ENCODE results near the gene AP2A1. TPM values are rescaled to one million over a fixed set of nuclear protein-coding genes. Genes with fewer than 3 reads are reported as not detected.

AP2A1 gene
- 110 and 154 TPM in 2 replicates for total RNA-seq

GRCh38 chr19:49766930-49767299 lies at the start of gene AP2A1:
AP2A1 (plus strand) TSS chr19:49767001; CDS start chr19:49767134, 133 bp downstream.

GRCh38 chr19:49763230-49763629 lies 3.6 kb upstream of the AP2A1 start, which contains the start of gene TSKS:
TSKS (minus strand) TSS chr19:49763306; CDS start chr19:49763247, 59 bp downstream.

DNA sequence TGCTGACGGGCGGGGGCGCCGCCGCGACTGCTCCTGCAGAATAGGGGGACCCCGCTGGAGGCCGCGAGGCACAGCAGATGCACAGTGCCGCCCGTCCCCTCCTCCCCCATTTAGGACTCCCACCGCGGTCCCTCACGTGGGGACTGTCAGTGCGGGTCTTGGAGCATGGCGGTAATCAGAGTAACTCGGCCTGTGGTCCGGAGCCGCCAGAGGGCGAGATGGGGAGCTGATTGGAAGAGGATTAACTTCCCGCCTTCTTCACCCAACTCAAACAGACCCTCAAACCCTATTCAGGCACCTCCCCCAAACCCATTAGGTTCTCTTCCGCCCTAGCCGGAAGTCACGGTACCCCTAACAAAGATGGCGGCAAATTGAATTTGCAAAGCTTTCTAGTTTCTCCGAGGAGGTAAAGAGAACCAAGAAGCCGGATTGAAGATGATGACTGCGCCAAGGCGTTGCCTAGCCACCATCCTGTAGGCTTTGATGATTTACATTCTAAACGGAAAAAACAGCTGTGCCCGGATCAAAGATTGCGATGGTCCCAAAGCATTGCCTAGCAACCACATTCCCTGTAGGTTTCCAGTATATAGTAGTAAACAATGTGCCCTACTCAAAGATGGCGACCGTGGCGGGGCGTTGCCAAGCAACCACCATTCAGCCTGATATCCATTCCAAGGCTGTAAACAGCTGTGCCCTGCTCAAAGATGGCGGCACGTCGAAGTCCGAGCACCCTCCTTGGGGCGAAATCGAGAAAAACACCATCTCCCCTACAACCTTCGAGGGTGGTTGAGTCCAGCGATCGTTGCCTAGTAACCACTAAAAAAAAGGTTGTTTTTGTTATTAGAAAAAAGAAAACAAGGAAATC lies 46.4 kb downstream of the AP2A1 start, which contains the start of gene FUZ:
Gene FUZ (minus strand): TSS at position 296 of the 865 bp plus-strand sequence. CDS start 186 bp downstream, at position 110.

GRCh38 chr19:49817964-49818648 lies 51.3 kb downstream of the AP2A1 start, which contains the start of gene MED25:
MED25 (plus strand) TSS chr19:49818289; CDS start chr19:49818342, 53 bp downstream.

GRCh38 chr19:49850487-49851342 lies 83.9 kb downstream of the AP2A1 start, which contains the start of gene PTOV1:
PTOV1 (plus strand) TSS chr19:49851159.

Other genes starting within 250 kb of the AP2A1 start
- 228 and 362 TPM in 2 replicates for gene RCN3, start 239.0 kb upstream of the AP2A1 start, total RNA-seq
- gene NOSIP, start 186.4 kb upstream of the AP2A1 start, total RNA-seq: 48.5 and 71.3 TPM in 2 replicates
- 0.29 and 1.2 TPM in 2 replicates for gene PRRG2, start 185.7 kb upstream of the AP2A1 start, total RNA-seq
- 3.8 and 4.5 TPM in 2 replicates for gene PRR12, start 175.8 kb upstream of the AP2A1 start, total RNA-seq
- gene RRAS, start 126.9 kb upstream of the AP2A1 start, total RNA-seq: 46.0 and 96.3 TPM in 2 replicates
- gene SCAF1, start 124.8 kb upstream of the AP2A1 start, total RNA-seq: 26.6 and 30.6 TPM in 2 replicates
- 33.3 and 69.5 TPM in 2 replicates for gene IRF3, start 101.1 kb upstream of the AP2A1 start, total RNA-seq
- gene BCL2L12, start 101.1 kb upstream of the AP2A1 start, total RNA-seq: 4.8 and 5.5 TPM in 2 replicates
- gene PRMT1, start 89.7 kb upstream of the AP2A1 start, total RNA-seq: 224 and 304 TPM in 2 replicates
- gene ADM5, start 77.4 kb upstream of the AP2A1 start, total RNA-seq: 0.44 and 0.83 TPM in 2 replicates
- gene CPT1C, start 75.9 kb upstream of the AP2A1 start, total RNA-seq: 29.7 and 37.5 TPM in 2 replicates
- gene TSKS, start 3.7 kb upstream of the AP2A1 start, total RNA-seq: 0.17 and 0.44 TPM in 2 replicates
- gene FUZ, start 46.3 kb downstream of the AP2A1 start, total RNA-seq: 30.4 and 46.0 TPM in 2 replicates
- 17.7 and 26.9 TPM in 2 replicates for gene MED25, start 51.3 kb downstream of the AP2A1 start, total RNA-seq
- 58.6 and 81.0 TPM in 2 replicates for gene PTOV1, start 84.2 kb downstream of the AP2A1 start, total RNA-seq
- gene PNKP, start 100.6 kb downstream of the AP2A1 start, total RNA-seq: 43.3 and 55.9 TPM in 2 replicates
- 11.8 and 18.9 TPM in 2 replicates for gene AKT1S1, start 110.4 kb downstream of the AP2A1 start, total RNA-seq
- gene TBC1D17, start 110.7 kb downstream of the AP2A1 start, total RNA-seq: 21.4 and 24.8 TPM in 2 replicates
- gene IL4I1, start 129.9 kb downstream of the AP2A1 start, total RNA-seq: 1.0 and 1.3 TPM in 2 replicates
- gene ATF5, start 162.2 kb downstream of the AP2A1 start, total RNA-seq: 19.9 and 30.4 TPM in 2 replicates
- gene NUP62, start 162.5 kb downstream of the AP2A1 start, total RNA-seq: 28.1 TPM in 2 replicates
- not detected in 2 replicates for gene SIGLEC11, start 194.2 kb downstream of the AP2A1 start, total RNA-seq